WERI-Rb-1 (cell line): ENCODE measurements around the gene C5orf63.

ENCODE experiments used
- DNase-seq: peaks from one replicate; pipeline ENCODE4 v3.0.0-alpha.2; 2020
- H3K27ac ChIP-seq: fragments of 250-450 bp; sonication (Bioruptor Pico); 2 replicates; pipeline ENCODE4 v1.5.1; 2020; ENCODE audit warnings: mild to moderate bottlenecking, moderate library complexity
- H3K27me3 ChIP-seq: fragments of 250-450 bp; sonication (Bioruptor Pico); 2 replicates; pipeline ENCODE4 v1.5.1; 2021; ENCODE audit warnings: mild to moderate bottlenecking, low read depth, moderate library complexity; ENCODE audit not compliant: insufficient read depth, severe bottlenecking
- H3K36me3 ChIP-seq: fragments of 250-450 bp; sonication (Bioruptor Pico); 2 replicates; pipeline ENCODE4 v1.5.1; 2020; ENCODE audit warnings: mild to moderate bottlenecking, moderate library complexity
- H3K4me3 ChIP-seq: 2 replicates; pipeline ENCODE4 v1.5.1; 2011; ENCODE audit warnings: low read depth, mild to moderate bottlenecking, control low read depth, low read length
- H3K9me3 ChIP-seq: fragments of 250-450 bp; sonication (Bioruptor Pico); 2 replicates; pipeline ENCODE4 v1.5.1; 2021; ENCODE audit warnings: mild to moderate bottlenecking, moderate library complexity; ENCODE audit not compliant: severe bottlenecking
- CTCF ChIP-seq: IDR thresholded peaks from 2 replicates; pipeline ENCODE4 v1.5.1; 2011; ENCODE audit warnings: low read depth, mild to moderate bottlenecking, control low read depth, inconsistent platforms, low read length

The C5orf63 gene

GRCh38 chr5:127002390-127002789 is 70.9 kb downstream of the C5orf63 start:
- TF ChIP-seq CTCF: no peak

GRCh38 chr5:127001621-127002296 is 71.5 kb downstream of the C5orf63 start:
- Histone ChIP-seq H3K36me3 (no peaks in the 10 kb centered on the region), H3K27ac (no peak overlapping the region), H3K27me3 (no peaks in the 10 kb centered on the region), H3K9me3 (no peaks in the 10 kb centered on the region), H3K4me3 (no peak overlapping the region)
- DNase-seq: no peak
- no peak for TF ChIP-seq CTCF

More at GRCh38 chr5:127002390-127002789, 70.9 kb downstream of the C5orf63 start:
- no peak for DNase-seq
- H3K36me3 ChIP-seq: no peaks in the 10 kb centered on the region
- no peaks in the 10 kb centered on the region for H3K27me3 ChIP-seq
- H3K9me3 ChIP-seq: no peaks in the 10 kb centered on the region
- H3K4me3 ChIP-seq: no peak overlapping the region
- H3K27ac ChIP-seq: no peak overlapping the region
